ENCODE measurements around the gene TMEM100.

DNA sequence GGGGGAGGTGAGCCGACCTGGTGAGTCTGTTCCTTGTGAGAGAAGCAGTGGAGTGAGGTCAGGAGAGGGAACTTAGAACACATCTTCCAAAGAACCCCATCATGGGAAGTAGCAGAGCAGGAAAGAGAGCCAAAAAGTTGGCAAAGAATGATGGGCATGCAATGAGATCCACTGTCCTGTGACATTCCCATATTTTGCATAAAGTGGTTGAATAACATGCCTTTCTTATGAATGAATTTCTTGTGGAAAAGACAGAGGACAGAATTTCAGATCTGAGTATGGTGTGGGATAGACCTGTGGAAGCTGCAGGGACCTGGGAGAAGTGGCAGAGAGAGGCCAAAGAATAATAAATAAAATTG lies 41.3 kb downstream of the TMEM100 start:
- TF ChIP-seq, protein P1, sequence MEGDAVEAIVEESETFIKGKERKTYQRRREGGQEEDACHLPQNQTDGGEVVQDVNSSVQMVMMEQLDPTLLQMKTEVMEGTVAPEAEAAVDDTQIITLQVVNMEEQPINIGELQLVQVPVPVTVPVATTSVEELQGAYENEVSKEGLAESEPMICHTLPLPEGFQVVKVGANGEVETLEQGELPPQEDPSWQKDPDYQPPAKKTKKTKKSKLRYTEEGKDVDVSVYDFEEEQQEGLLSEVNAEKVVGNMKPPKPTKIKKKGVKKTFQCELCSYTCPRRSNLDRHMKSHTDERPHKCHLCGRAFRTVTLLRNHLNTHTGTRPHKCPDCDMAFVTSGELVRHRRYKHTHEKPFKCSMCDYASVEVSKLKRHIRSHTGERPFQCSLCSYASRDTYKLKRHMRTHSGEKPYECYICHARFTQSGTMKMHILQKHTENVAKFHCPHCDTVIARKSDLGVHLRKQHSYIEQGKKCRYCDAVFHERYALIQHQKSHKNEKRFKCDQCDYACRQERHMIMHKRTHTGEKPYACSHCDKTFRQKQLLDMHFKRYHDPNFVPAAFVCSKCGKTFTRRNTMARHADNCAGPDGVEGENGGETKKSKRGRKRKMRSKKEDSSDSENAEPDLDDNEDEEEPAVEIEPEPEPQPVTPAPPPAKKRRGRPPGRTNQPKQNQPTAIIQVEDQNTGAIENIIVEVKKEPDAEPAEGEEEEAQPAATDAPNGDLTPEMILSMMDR (conservative IDR thresholded peaks at IDR 0.05): no peak
- TF ChIP-seq EZH2 (IDR thresholded peaks at IDR 0.05; ENCODE audit: low read depth): no peak
